ENCODE measurements around the gene RGS16. TPM values are rescaled to one million over a fixed set of nuclear protein-coding genes. Genes with fewer than 3 reads are reported as not detected.
A peak's percentile ranks its signal among the peaks of the same experiment; 100 is the strongest.

RGS16 gene, protein sequence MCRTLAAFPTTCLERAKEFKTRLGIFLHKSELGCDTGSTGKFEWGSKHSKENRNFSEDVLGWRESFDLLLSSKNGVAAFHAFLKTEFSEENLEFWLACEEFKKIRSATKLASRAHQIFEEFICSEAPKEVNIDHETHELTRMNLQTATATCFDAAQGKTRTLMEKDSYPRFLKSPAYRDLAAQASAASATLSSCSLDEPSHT
- 10 to 100 TPM in 1 of 2 experiments, 1 to 10 TPM in 1; 1.8 to 39.9 TPM for total RNA-seq

GRCh38 chr1:182604175-182605164, at the start of gene RGS16:
Gene RGS16 (minus strand): TSS chr1:182604389. CDS start chr1:182604259, 130 bp downstream.
- DNase-seq: peak; percentile 95
- H3K27ac Mint-ChIP-seq: peak within 1 kb of the TSS; percentile 74
- H3K9me3 Mint-ChIP-seq (ENCODE audit: low read depth): no peaks in the 10 kb centered on the region
- H3K4me1 Mint-ChIP-seq: peaks cover 27% of the 10 kb centered on the region
- CTCF ChIA-PET: interaction anchor here (0.9 to 19.9 kb wide), 5 partner anchors 10 to 182 kb away, joined by 3 to 715 read pairs (median 98); partner anchors contain the start of genes NPL and RNASEL
- H3K4me3 Mint-ChIP-seq: no peak within 1 kb of the TSS
- ATAC-seq: peak; percentile 93
- peaks cover 38% of the 10 kb centered on the region for H3K27me3 Mint-ChIP-seq
- peaks cover 5% of the 10 kb centered on the region for H3K36me3 Mint-ChIP-seq

GRCh38 chr1:182653986-182654385, 49.8 kb upstream of the RGS16 start:
- Mint-ChIP-seq H3K9me3 (ENCODE audit: low read depth) (no peaks in the 10 kb centered on the region), H3K27me3 (peaks cover 18% of the 10 kb centered on the region), H3K36me3 (no peaks in the 10 kb centered on the region), H3K4me3 (no peak overlapping the region), H3K4me1 (peaks cover 4% of the 10 kb centered on the region), H3K27ac (no peak overlapping the region)
- DNase-seq (no peak), ATAC-seq (no peak)
- CTCF ChIA-PET: no interaction called here

- H3K9me3 Mint-ChIP-seq (ENCODE audit: low read depth): no peaks in the 10 kb centered on the region
- peaks cover 4% of the 10 kb centered on the region for H3K4me1 Mint-ChIP-seq
- no peak overlapping the region for H3K4me3 Mint-ChIP-seq
- CTCF ChIA-PET: no interaction called here
- DNase-seq: no peak
- H3K27ac Mint-ChIP-seq: no peak overlapping the region
- peaks cover 17% of the 10 kb centered on the region for H3K27me3 Mint-ChIP-seq
- no peaks in the 10 kb centered on the region for H3K36me3 Mint-ChIP-seq
- ATAC-seq: no peak
Observed at GRCh38 chr1:182652933-182653332, 48.7 kb upstream of the RGS16 start.

- ATAC-seq (no peak), DNase-seq (no peak)
- Mint-ChIP-seq H3K4me3 (no peak overlapping the region), H3K9me3 (ENCODE audit: low read depth) (no peaks in the 10 kb centered on the region), H3K36me3 (no peaks in the 10 kb centered on the region), H3K27ac (no peak overlapping the region), H3K4me1 (peaks cover 4% of the 10 kb centered on the region), H3K27me3 (peaks cover 14% of the 10 kb centered on the region)
- CTCF ChIA-PET: interaction anchor here (1.2 kb wide), 1 partner anchor 131 kb away, joined by 3 read pairs; no protein-coding TSS in a partner anchor
Observed at GRCh38 chr1:182651339-182651724, 47.1 kb upstream of the RGS16 start.

- Mint-ChIP-seq H3K36me3 (no peaks in the 10 kb centered on the region), H3K4me1 (peaks cover 4% of the 10 kb centered on the region), H3K4me3 (no peak overlapping the region), H3K27ac (no peak overlapping the region), H3K9me3 (ENCODE audit: low read depth) (no peaks in the 10 kb centered on the region), H3K27me3 (peaks cover 14% of the 10 kb centered on the region)
- DNase-seq: no peak
- no peak for ATAC-seq
- CTCF ChIA-PET: no interaction called here
Observed at GRCh38 chr1:182650678-182651338, 46.6 kb upstream of the RGS16 start.

- peaks cover 4% of the 10 kb centered on the region for H3K4me1 Mint-ChIP-seq
- ATAC-seq (no peak), DNase-seq (no peak)
- H3K27me3 Mint-ChIP-seq: peaks cover 16% of the 10 kb centered on the region
- CTCF ChIA-PET: interaction anchor here (0.9 kb wide), 1 partner anchor 136 kb away, joined by 3 read pairs; no protein-coding TSS in a partner anchor
- peaks cover 2% of the 10 kb centered on the region for H3K36me3 Mint-ChIP-seq
- no peak overlapping the region for H3K27ac Mint-ChIP-seq
- no peak overlapping the region for H3K4me3 Mint-ChIP-seq
- H3K9me3 Mint-ChIP-seq (ENCODE audit: low read depth): no peaks in the 10 kb centered on the region
Observed at GRCh38 chr1:182649041-182649440, 44.9 kb upstream of the RGS16 start.

DNA sequence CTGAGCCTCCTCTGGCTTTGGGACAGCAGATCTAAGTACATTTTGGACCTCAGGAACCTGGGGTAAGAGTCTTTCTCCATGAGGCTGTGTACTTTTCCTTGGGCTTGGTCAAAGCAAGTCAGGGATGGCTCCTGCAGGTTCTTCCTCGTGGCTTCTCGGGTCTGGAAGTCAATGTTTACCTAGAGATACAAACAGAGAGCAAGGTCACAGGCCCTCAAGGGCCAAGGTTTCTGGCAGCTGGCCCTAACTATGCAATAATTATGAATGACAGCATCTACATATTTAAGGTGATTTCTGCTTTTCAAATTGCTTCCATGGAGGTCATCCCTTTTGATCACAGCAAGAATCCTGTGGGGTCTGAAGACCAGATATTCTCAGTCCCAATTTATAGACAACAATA, 42.5 kb upstream of the RGS16 start:
- Mint-ChIP-seq H3K27ac (no peak overlapping the region), H3K4me3 (no peak overlapping the region), H3K4me1 (peaks cover 6% of the 10 kb centered on the region), H3K9me3 (ENCODE audit: low read depth) (no peaks in the 10 kb centered on the region), H3K36me3 (peaks cover 3% of the 10 kb centered on the region), H3K27me3 (peaks cover 16% of the 10 kb centered on the region)
- CTCF ChIA-PET: no interaction called here
- ATAC-seq (no peak), DNase-seq (no peak)

DNA sequence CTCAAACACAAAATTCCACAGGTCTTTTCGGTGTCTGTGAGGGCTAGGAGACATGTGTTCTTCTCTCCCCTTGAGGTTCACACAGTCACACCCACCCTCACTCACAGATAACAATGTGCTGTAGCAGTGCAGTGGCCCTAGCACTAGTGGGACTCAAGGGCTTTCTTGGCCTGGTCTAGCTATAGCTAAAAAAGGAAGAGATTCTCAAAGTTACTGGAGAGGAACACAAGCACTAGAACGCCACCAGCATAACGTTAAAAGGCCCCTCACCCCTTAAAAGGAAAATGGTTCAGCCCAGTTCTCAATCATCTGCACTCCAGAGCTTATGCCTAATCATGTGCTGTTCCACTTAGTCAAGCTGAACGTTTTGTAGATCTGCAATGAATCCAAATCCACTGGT, 40.7 kb upstream of the RGS16 start:
- Mint-ChIP-seq H3K27me3 (peaks cover 14% of the 10 kb centered on the region), H3K36me3 (peaks cover 3% of the 10 kb centered on the region), H3K9me3 (ENCODE audit: low read depth) (no peaks in the 10 kb centered on the region), H3K4me3 (no peak overlapping the region), H3K4me1 (peaks cover 2% of the 10 kb centered on the region), H3K27ac (no peak overlapping the region)
- no peak for DNase-seq
- no peak for ATAC-seq
- CTCF ChIA-PET: no interaction called here

GRCh38 chr1:182643699-182644098, 39.5 kb upstream of the RGS16 start:
- no peak overlapping the region for H3K4me3 Mint-ChIP-seq
- DNase-seq (no peak), ATAC-seq (no peak)
- CTCF ChIA-PET: no interaction called here
- peaks cover 17% of the 10 kb centered on the region for H3K27me3 Mint-ChIP-seq
- H3K36me3 Mint-ChIP-seq: peaks cover 3% of the 10 kb centered on the region
- no peaks in the 10 kb centered on the region for H3K9me3 Mint-ChIP-seq (ENCODE audit: low read depth)
- H3K27ac Mint-ChIP-seq: no peak overlapping the region
- H3K4me1 Mint-ChIP-seq: peaks cover 2% of the 10 kb centered on the region

- DNase-seq: no peak
- ATAC-seq: no peak
- no peak overlapping the region for H3K27ac Mint-ChIP-seq
Observed at GRCh38 chr1:182642461-182642860, 38.3 kb upstream of the RGS16 start.

DNA sequence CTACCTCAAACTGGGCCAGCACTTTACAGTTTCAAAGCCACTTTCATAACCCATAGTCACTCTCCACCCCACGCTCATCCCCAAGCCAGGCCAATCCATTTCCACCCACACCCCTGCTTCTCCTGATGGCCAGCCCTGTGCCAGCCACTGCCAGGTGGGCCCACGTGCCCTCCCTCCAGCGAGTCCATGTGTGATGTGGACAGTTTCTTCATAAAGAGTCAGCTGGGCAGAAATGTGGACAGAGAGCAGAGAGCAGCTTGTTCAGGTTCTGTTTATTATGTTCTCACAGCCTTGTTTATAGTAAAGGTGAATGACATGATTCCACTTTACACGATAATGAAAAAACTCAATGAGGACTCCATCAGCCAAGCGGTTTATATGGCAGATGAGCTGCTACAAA, 37.4 kb upstream of the RGS16 start:
- CTCF ChIA-PET: no interaction called here
- Mint-ChIP-seq H3K36me3 (peaks cover 3% of the 10 kb centered on the region), H3K27me3 (peaks cover 11% of the 10 kb centered on the region), H3K27ac (no peak overlapping the region), H3K4me3 (no peak overlapping the region), H3K9me3 (ENCODE audit: low read depth) (no peaks in the 10 kb centered on the region), H3K4me1 (peaks cover 2% of the 10 kb centered on the region)
- no peak for ATAC-seq
- no peak for DNase-seq

More at GRCh38 chr1:182642461-182642860, 38.3 kb upstream of the RGS16 start:
- no peak overlapping the region for H3K4me3 Mint-ChIP-seq
- peaks cover 2% of the 10 kb centered on the region for H3K4me1 Mint-ChIP-seq
- H3K9me3 Mint-ChIP-seq (ENCODE audit: low read depth): no peaks in the 10 kb centered on the region
- peaks cover 16% of the 10 kb centered on the region for H3K27me3 Mint-ChIP-seq
- peaks cover 3% of the 10 kb centered on the region for H3K36me3 Mint-ChIP-seq
- CTCF ChIA-PET: no interaction called here

- Mint-ChIP-seq H3K27ac (no peak overlapping the region), H3K4me3 (no peak overlapping the region), H3K9me3 (ENCODE audit: low read depth) (no peaks in the 10 kb centered on the region), H3K4me1 (peaks cover 2% of the 10 kb centered on the region), H3K27me3 (peaks cover 14% of the 10 kb centered on the region), H3K36me3 (peaks cover 3% of the 10 kb centered on the region)
- ATAC-seq: no peak
- CTCF ChIA-PET: no interaction called here
- DNase-seq: no peak
Observed at GRCh38 chr1:182639330-182639729, 35.1 kb upstream of the RGS16 start.

GRCh38 chr1:182637769-182638168, 33.6 kb upstream of the RGS16 start:
- DNase-seq: no peak
- CTCF ChIA-PET: no interaction called here
- no peaks in the 10 kb centered on the region for H3K9me3 Mint-ChIP-seq (ENCODE audit: low read depth)
- H3K4me3 Mint-ChIP-seq: no peak overlapping the region
- no peaks in the 10 kb centered on the region for H3K4me1 Mint-ChIP-seq
- ATAC-seq: no peak
- H3K36me3 Mint-ChIP-seq: no peaks in the 10 kb centered on the region
- H3K27me3 Mint-ChIP-seq: peaks cover 19% of the 10 kb centered on the region
- no peak overlapping the region for H3K27ac Mint-ChIP-seq
